Neural cell (in vitro differentiated cells): ENCODE data around the gene CAST. TPM values are rescaled to one million over a fixed set of nuclear protein-coding genes. Genes with fewer than 3 reads are reported as not detected.

Experiments used
- H2AFZ ChIP-seq: fragments of 200-600, 300-800 bp; sonication (generic), shearing (Covaris generic); 2 replicates; pipeline ENCODE4 v1.6.0; 2014; ENCODE audit warnings: low read depth, mild to moderate bottlenecking, antibody characterized with exemption, low read length, moderate library complexity
- H3F3A ChIP-seq: fragments of 200-600 bp; shearing (Covaris generic); 2 replicates; pipeline ENCODE4 v1.6.1; 2016; ENCODE audit warnings: mild to moderate bottlenecking, moderate library complexity, mixed read lengths, antibody characterized with exemption, low read length; ENCODE audit not compliant: insufficient read depth, poor library complexity, severe bottlenecking
- H3K27ac ChIP-seq: fragments of 200-600, 300-800 bp; sonication (generic), shearing (Covaris generic); 2 replicates; pipeline ENCODE4 v1.5.1; 2014; ENCODE audit warnings: mild to moderate bottlenecking, low read length, moderate library complexity
- H3K27me3 ChIP-seq: fragments of 300-800, 200-600 bp; sonication (generic), shearing (Covaris generic); 2 replicates; pipeline ENCODE4 v1.6.0; 2014; ENCODE audit warnings: mild to moderate bottlenecking, low read depth, low read length, moderate library complexity; ENCODE audit not compliant: insufficient read depth
- H3K36me3 ChIP-seq: fragments of 300-800, 200-600 bp; sonication (generic), shearing (Covaris generic); 2 replicates; pipeline ENCODE4 v1.5.1; 2014; ENCODE audit warnings: mild to moderate bottlenecking, antibody characterized with exemption, low read length, moderate library complexity; ENCODE audit not compliant: insufficient read depth
- H3K4me2 ChIP-seq: fragments of 300-800, 200-600 bp; sonication (generic), shearing (Covaris generic); 2 replicates; pipeline ENCODE4 v1.6.0; 2014; ENCODE audit warnings: mild to moderate bottlenecking, low read length
- H3K4me3 ChIP-seq: fragments of 300-800, 200-600 bp; sonication (generic), shearing (Covaris generic); 2 replicates; pipeline ENCODE4 v1.5.1; 2014; ENCODE audit warnings: mild to moderate bottlenecking, low read length, moderate library complexity
- H3K79me2 ChIP-seq: fragments of 200-600 bp; shearing (Covaris generic); replicated peaks from 2 replicates; pipeline ENCODE4 v1.6.0; 2014; ENCODE audit warnings: mild to moderate bottlenecking, low read length, moderate library complexity; ENCODE audit not compliant: insufficient read depth
- H3K9ac ChIP-seq: fragments of 300-800, 200-600 bp; sonication (generic), shearing (Covaris generic); 2 replicates; pipeline ENCODE4 v1.6.1; 2016; ENCODE audit warnings: mild to moderate bottlenecking, low read length, mixed read lengths
- H3K9me2 ChIP-seq: fragments of 200-600 bp; shearing (Covaris generic); 2 replicates; pipeline ENCODE4 v1.6.1; 2016; ENCODE audit warnings: mild to moderate bottlenecking, low read length, mixed read lengths; ENCODE audit not compliant: insufficient read depth
- H3K9me3 ChIP-seq: fragments of 200-600, 300-800 bp; sonication (generic), shearing (Covaris generic); 2 replicates; pipeline ENCODE4 v1.6.1; 2016; ENCODE audit warnings: mild to moderate bottlenecking, mixed run types, low read length, moderate library complexity, mixed read lengths
- H4K20me1 ChIP-seq: fragments of 200-600 bp; shearing (Covaris generic); 2 replicates; pipeline ENCODE4 v1.6.1; 2016; ENCODE audit warnings: mild to moderate bottlenecking, mixed run types; ENCODE audit not compliant: insufficient read depth
- EP300 ChIP-seq: fragments of 450-650 bp; conservative IDR thresholded peaks from 2 replicates; pipeline ENCODE4 v1.6.1; 2014; ENCODE audit warnings: antibody characterized with exemption, mild to moderate bottlenecking, moderate library complexity; ENCODE audit not compliant: poor library complexity, severe bottlenecking
- EZH2 ChIP-seq: fragments of 200-600, 300-800 bp; shearing (Covaris generic), sonication (generic); IDR thresholded peaks from 2 replicates; pipeline ENCODE4 v1.6.1; 2014; ENCODE audit warnings: antibody characterized with exemption, low read length, borderline replicate concordance, mild to moderate bottlenecking; ENCODE audit not compliant: insufficient read depth, poor library complexity, severe bottlenecking
- POLR2AphosphoS5 ChIP-seq: IDR thresholded peaks from 2 replicates; pipeline ENCODE4 v1.6.1; 2012
- RAD21 ChIP-seq: fragments of 450-650 bp; conservative IDR thresholded peaks from 2 replicates; pipeline ENCODE4 v1.6.1; 2014; ENCODE audit warnings: antibody characterized with exemption, mild to moderate bottlenecking, moderate library complexity
- REST ChIP-seq: IDR thresholded peaks from 2 replicates; pipeline ENCODE4 v1.6.1; 2012; ENCODE audit warnings: borderline replicate concordance
- SMC3 ChIP-seq: fragments of 450-650 bp; conservative IDR thresholded peaks from 2 replicates; pipeline ENCODE4 v1.6.1; 2014; ENCODE audit warnings: antibody characterized with exemption, mild to moderate bottlenecking, moderate library complexity; ENCODE audit not compliant: poor library complexity
- polyA minus RNA-seq: library from RNA; depleted of rRNA, polyadenylated mRNA; stranded (reverse); fragments of >200 nt; gene quantifications from 2 replicates; pipeline ENCODE4 v1.2.3, GENCODE V29; 2014
- polyA plus RNA-seq: library from polyadenylated mRNA; depleted of rRNA; stranded (reverse); fragments of >200 nt; gene quantifications from 2 replicates; pipeline ENCODE4 v1.2.3, GENCODE V29; 2014
- TF ChIP-seq, protein P1 (sequence below): fragments of 450-650 bp; IDR thresholded peaks from 2 replicates; pipeline ENCODE4 v1.5.1; 2014; ENCODE audit warnings: antibody characterized with exemption, mild to moderate bottlenecking, moderate library complexity; ENCODE audit not compliant: poor library complexity, severe bottlenecking

CAST gene, protein sequence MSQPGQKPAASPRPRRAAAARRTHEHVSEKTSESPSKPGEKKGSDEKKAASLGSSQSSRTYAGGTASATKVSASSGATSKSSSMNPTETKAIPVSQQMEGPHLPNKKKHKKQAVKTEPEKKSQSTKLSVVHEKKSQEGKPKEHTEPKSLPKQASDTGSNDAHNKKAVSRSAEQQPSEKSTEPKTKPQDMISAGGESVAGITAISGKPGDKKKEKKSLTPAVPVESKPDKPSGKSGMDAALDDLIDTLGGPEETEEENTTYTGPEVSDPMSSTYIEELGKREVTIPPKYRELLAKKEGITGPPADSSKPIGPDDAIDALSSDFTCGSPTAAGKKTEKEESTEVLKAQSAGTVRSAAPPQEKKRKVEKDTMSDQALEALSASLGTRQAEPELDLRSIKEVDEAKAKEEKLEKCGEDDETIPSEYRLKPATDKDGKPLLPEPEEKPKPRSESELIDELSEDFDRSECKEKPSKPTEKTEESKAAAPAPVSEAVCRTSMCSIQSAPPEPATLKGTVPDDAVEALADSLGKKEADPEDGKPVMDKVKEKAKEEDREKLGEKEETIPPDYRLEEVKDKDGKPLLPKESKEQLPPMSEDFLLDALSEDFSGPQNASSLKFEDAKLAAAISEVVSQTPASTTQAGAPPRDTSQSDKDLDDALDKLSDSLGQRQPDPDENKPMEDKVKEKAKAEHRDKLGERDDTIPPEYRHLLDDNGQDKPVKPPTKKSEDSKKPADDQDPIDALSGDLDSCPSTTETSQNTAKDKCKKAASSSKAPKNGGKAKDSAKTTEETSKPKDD
- polyA plus RNA-seq, result 7.3 and 8.4 TPM in 2 replicates
- polyA minus RNA-seq, result 13.1 and 20.0 TPM in 2 replicates

- H3K4me3 ChIP-seq, result peak within 1 kb of the TSS; percentile 68
- H3K79me2 ChIP-seq, result no peaks in the 10 kb centered on the region
- no peaks in the 10 kb centered on the region for H3K36me3 ChIP-seq
- H3K4me2 ChIP-seq, result peak within 1 kb of the TSS; percentile 26
- peak within 1 kb of the TSS; percentile 9 for H2AFZ ChIP-seq
- no peak within 1 kb of the TSS for H3K27ac ChIP-seq
- peak; percentile 24 for TF ChIP-seq POLR2AphosphoS5
- TF ChIP-seq, protein P1, sequence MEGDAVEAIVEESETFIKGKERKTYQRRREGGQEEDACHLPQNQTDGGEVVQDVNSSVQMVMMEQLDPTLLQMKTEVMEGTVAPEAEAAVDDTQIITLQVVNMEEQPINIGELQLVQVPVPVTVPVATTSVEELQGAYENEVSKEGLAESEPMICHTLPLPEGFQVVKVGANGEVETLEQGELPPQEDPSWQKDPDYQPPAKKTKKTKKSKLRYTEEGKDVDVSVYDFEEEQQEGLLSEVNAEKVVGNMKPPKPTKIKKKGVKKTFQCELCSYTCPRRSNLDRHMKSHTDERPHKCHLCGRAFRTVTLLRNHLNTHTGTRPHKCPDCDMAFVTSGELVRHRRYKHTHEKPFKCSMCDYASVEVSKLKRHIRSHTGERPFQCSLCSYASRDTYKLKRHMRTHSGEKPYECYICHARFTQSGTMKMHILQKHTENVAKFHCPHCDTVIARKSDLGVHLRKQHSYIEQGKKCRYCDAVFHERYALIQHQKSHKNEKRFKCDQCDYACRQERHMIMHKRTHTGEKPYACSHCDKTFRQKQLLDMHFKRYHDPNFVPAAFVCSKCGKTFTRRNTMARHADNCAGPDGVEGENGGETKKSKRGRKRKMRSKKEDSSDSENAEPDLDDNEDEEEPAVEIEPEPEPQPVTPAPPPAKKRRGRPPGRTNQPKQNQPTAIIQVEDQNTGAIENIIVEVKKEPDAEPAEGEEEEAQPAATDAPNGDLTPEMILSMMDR, result no peak
- peaks cover 51% of the 10 kb centered on the region for H3K27me3 ChIP-seq
- no peaks in the 10 kb centered on the region for H3F3A ChIP-seq
- H3K9me2 ChIP-seq, result no peaks in the 10 kb centered on the region
- H4K20me1 ChIP-seq, result no peaks in the 10 kb centered on the region
- H3K9ac ChIP-seq, result peak within 1 kb of the TSS; percentile 45
- no peaks in the 10 kb centered on the region for H3K9me3 ChIP-seq
Measured at GRCh38 chr5:96661855-96662724, at the start of gene CAST. Gene CAST (plus strand): TSS chr5:96662376. CDS start chr5:96662423, 47 bp downstream.

GRCh38 chr5:96614110-96614691, 48.0 kb upstream of the CAST start:
- Histone ChIP-seq H3K36me3 (no peaks in the 10 kb centered on the region), H3K27me3 (no peaks in the 10 kb centered on the region), H3K79me2 (no peaks in the 10 kb centered on the region), H3K4me2 (no peak overlapping the region), H4K20me1 (no peaks in the 10 kb centered on the region), H3K9me3 (no peaks in the 10 kb centered on the region), H3K9me2 (no peaks in the 10 kb centered on the region), H3K27ac (peak overlapping the region; percentile 55), H3F3A (no peaks in the 10 kb centered on the region), H3K4me3 (peak overlapping the region; percentile 14), H3K9ac (peak overlapping the region; percentile 29), H2AFZ (no peak overlapping the region)
- peak; percentile 38 for TF ChIP-seq REST
- TF ChIP-seq SMC3, result peak; percentile 96
- TF ChIP-seq RAD21, result peak; percentile 92
- no peak for TF ChIP-seq EZH2
- TF ChIP-seq, protein P1, result peak; percentile 90
- no peak for TF ChIP-seq EP300
